ENCODE results near the gene SNRPD1. TPM values are rescaled to one million over a fixed set of nuclear protein-coding genes. Genes with fewer than 3 reads are reported as not detected.

Gene SNRPD1
- total and polyA plus RNA-seq, 9 of the 15 experiments (the other 6 are each of a cell fraction or from before 2014, with no cell fraction given), result 186 to 1,063 (median 313) TPM

- TF ChIP-seq GABPB2 (CRISPR knock-in tag; conservative IDR thresholded peaks at IDR 0.05) (no peak), CHD7 (IDR thresholded peaks at IDR 0.05; ENCODE audit: low read depth, low read length) (no peak), ZNF354B (CRISPR knock-in tag; IDR thresholded peaks at IDR 0.05) (no peak), ARID4B (CRISPR knock-in tag; IDR thresholded peaks at IDR 0.05) (peak; percentile 21; the same call in 1 of the 2 replicates), FIP1L1 (IDR thresholded peaks at IDR 0.05; ENCODE audit: low read depth, low read length, poor library complexity, severe bottlenecking) (peak; percentile 92), GATAD2B (IDR thresholded peaks at IDR 0.05; ENCODE audit: borderline replicate concordance) (peak; percentile 63; the same call in 1 of the 2 replicates), ZZZ3 (IDR thresholded peaks at IDR 0.05) (no peak), ZBTB2 (IDR thresholded peaks at IDR 0.05) (peak; percentile 97)
Measured at GRCh38 chr18:21600526-21601410, 11.3 kb upstream of the SNRPD1 start, which contains the start of gene ESCO1 (continued).

Data from K562 (cell line).